Right atrium auricular region (tissue), 2 donors: ENCODE data around the gene MCHR1. TPM values are rescaled to one million over a fixed set of nuclear protein-coding genes. Genes with fewer than 3 reads are reported as not detected.

Source experiments
- DNase-seq: peaks from one replicate; pipeline ENCODE4 v3.0.0-alpha.2; 2019; ENCODE audit warnings: low spot score
- H3K27ac ChIP-seq, 2 donors: fragments of 200-600 bp; sonication (generic); 1 replicate in 1 of 2; 2 replicates in 1 of 2; pipeline ENCODE4 v1.5.1; 2016 to 2019
- H3K27me3 ChIP-seq, 2 donors: fragments of 200-600 bp; sonication (generic); one replicate each; pipeline versions ENCODE4 v1.5.1 to v1.6.0; 2017 to 2019
- H3K36me3 ChIP-seq: fragments of 200-600 bp; sonication (generic); one replicate; pipeline ENCODE4 v1.5.1; 2016
- H3K4me1 ChIP-seq, 2 donors: fragments of 200-600 bp; sonication (generic); one replicate each; pipeline versions ENCODE4 v1.5.1 to v1.6.0; 2017 to 2019
- H3K4me3 ChIP-seq, 2 donors: fragments of 200-600 bp; sonication (generic); 1 replicate in 1 of 2; 2 replicates in 1 of 2; pipeline ENCODE4 v1.5.1; 2017 to 2019; ENCODE audit warnings: mild to moderate bottlenecking in 1 of 2, moderate library complexity in 1 of 2
- H3K9me3 ChIP-seq, 2 donors: fragments of 200-600 bp; sonication (generic); one replicate each; pipeline ENCODE4 v1.5.1; 2019
- total RNA-seq, 2 donors: library from RNA; depleted of rRNA; stranded (reverse); fragments of >200 nt; gene quantifications; one replicate each; pipeline ENCODE4 v1.1.0, GENCODE V29; 2016
- TF ChIP-seq, protein P1 (sequence below), 2 donors: fragments of 200-600 bp; sonication (generic); IDR thresholded peaks; one replicate each; pipeline ENCODE4 v1.5.1; 2019; ENCODE audit warnings: antibody characterized with exemption in 2 of 2

MCHR1 gene
- total RNA-seq, 2 donors from 2014 or later, result 2.0 TPM; not detected in 1

DNA sequence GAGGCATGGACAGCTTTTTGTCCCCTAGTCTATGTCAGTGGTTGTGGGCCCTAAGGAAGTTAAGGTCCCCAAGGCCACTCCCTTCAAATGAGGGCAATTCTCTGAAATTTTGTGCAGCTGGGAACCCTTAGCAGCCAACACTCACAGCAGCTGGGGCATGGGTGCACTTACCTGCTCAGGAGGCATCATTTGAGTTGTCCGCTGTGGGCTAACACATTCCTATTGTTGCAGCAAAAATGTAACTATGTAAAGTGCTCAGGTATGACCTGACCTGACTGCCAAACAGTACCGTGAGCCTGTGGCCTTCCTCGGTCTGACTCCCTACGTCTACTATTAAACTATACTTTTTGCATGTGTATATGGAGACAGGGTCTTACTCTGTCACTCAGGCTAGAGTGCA lies 37.0 kb upstream of the MCHR1 start:
- Histone ChIP-seq H3K9me3 (no peaks in the 10 kb centered on the region), H3K36me3 (no peaks in the 10 kb centered on the region), H3K4me3 (no peak overlapping the region), H3K27me3 (no peaks in the 10 kb centered on the region), H3K4me1 (peaks cover 0 to 11% of the 10 kb centered on the region in 2 donors), H3K27ac (no peak overlapping the region)
- TF ChIP-seq, protein P1, sequence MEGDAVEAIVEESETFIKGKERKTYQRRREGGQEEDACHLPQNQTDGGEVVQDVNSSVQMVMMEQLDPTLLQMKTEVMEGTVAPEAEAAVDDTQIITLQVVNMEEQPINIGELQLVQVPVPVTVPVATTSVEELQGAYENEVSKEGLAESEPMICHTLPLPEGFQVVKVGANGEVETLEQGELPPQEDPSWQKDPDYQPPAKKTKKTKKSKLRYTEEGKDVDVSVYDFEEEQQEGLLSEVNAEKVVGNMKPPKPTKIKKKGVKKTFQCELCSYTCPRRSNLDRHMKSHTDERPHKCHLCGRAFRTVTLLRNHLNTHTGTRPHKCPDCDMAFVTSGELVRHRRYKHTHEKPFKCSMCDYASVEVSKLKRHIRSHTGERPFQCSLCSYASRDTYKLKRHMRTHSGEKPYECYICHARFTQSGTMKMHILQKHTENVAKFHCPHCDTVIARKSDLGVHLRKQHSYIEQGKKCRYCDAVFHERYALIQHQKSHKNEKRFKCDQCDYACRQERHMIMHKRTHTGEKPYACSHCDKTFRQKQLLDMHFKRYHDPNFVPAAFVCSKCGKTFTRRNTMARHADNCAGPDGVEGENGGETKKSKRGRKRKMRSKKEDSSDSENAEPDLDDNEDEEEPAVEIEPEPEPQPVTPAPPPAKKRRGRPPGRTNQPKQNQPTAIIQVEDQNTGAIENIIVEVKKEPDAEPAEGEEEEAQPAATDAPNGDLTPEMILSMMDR (IDR thresholded peaks at IDR 0.05), result no peak
- DNase-seq, result no peak

DNA sequence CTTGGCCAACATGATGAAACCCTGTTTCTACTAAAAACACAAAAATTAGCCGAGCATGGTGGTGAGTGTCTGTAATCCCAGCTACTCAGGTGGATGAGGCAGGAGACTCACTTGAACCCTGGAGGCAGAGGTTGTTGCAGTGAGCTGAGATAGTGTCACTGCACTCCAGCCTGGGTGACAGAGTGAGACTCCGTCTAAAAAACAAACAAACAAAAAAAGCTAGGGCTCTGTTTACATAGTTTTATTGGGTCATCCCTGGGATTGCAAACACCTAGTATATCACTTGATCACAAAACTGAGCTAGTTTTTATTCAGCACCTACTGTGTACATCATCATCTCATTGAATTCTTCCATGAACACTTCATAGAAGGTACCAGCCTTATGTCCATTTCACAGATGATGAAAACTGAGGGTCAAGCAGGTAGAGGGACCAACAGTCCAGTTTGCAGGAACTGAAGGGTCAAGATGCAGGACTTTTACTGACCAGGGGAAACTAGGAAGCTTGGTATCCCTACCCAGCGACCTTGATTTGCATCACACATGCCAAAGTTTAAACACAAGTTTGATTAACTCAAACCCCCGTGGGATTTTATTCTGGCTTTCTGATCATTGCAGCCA lies 33.6 kb upstream of the MCHR1 start:
- Histone ChIP-seq H3K36me3 (no peaks in the 10 kb centered on the region), H3K9me3 (no peaks in the 10 kb centered on the region), H3K4me3 (no peak overlapping the region), H3K4me1 (no peaks in the 10 kb centered on the region), H3K27me3 (no peaks in the 10 kb centered on the region), H3K27ac (peak overlapping the region in 1 of 2 donors; percentile 61)
- DNase-seq, result no peak
- TF ChIP-seq, protein P1 (IDR thresholded peaks at IDR 0.05), result no peak

DNA sequence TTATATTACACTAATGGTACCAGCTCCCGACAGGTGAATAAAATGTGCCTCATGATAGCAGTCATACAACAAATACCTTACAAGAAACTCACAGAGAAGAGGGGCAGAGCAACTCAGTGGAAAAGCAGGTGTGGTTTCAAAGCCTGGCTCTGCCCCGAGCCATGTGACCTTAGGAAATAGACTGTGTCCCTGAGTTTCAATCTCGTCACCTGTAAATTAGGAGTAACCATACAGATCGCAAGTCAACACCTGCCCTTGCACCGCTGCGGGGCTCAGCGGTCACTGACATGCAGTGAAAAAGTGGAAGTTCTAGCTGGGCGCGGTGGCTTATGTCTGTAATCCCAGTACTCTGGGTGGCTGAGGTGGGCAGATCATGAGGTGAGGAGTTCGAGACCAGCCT lies 30.9 kb upstream of the MCHR1 start:
- no peak overlapping the region for H3K4me3 ChIP-seq
- H3K27me3 ChIP-seq, result no peaks in the 10 kb centered on the region
- H3K9me3 ChIP-seq, result no peaks in the 10 kb centered on the region
- H3K4me1 ChIP-seq, result peaks cover 0 to 20% of the 10 kb centered on the region in 2 donors
- no peak for DNase-seq
- no peaks in the 10 kb centered on the region for H3K36me3 ChIP-seq
- TF ChIP-seq, protein P1 (IDR thresholded peaks at IDR 0.05), result no peak
- no peak overlapping the region for H3K27ac ChIP-seq

DNA sequence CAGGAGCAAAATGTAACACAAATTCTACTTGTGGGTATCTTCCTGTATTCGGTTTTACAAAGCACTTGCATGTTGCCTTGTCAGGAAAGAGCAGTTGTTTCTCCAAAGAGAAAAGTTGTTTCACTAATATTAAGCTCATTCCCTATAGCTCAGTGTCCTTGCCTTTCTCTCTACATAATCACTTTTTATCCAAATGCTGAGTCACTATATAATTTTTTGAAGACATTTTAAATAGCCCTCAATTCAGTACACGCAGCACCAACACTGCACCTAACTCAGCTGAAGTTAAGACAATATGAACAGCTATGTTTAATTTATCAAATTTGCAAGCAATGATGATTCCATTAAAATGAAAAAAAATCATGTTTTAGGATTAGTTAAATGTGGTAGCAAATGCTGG lies 28.2 kb upstream of the MCHR1 start:
- Histone ChIP-seq H3K4me3 (peak overlapping the region in 1 of 2 donors; percentile 63), H3K36me3 (no peaks in the 10 kb centered on the region), H3K9me3 (no peaks in the 10 kb centered on the region), H3K4me1 (peaks cover 0 to 40% of the 10 kb centered on the region in 2 donors), H3K27me3 (no peaks in the 10 kb centered on the region), H3K27ac (peak overlapping the region; percentile 95 to 97)
- DNase-seq, result no peak
- TF ChIP-seq, protein P1 (IDR thresholded peaks at IDR 0.05), result no peak

DNA sequence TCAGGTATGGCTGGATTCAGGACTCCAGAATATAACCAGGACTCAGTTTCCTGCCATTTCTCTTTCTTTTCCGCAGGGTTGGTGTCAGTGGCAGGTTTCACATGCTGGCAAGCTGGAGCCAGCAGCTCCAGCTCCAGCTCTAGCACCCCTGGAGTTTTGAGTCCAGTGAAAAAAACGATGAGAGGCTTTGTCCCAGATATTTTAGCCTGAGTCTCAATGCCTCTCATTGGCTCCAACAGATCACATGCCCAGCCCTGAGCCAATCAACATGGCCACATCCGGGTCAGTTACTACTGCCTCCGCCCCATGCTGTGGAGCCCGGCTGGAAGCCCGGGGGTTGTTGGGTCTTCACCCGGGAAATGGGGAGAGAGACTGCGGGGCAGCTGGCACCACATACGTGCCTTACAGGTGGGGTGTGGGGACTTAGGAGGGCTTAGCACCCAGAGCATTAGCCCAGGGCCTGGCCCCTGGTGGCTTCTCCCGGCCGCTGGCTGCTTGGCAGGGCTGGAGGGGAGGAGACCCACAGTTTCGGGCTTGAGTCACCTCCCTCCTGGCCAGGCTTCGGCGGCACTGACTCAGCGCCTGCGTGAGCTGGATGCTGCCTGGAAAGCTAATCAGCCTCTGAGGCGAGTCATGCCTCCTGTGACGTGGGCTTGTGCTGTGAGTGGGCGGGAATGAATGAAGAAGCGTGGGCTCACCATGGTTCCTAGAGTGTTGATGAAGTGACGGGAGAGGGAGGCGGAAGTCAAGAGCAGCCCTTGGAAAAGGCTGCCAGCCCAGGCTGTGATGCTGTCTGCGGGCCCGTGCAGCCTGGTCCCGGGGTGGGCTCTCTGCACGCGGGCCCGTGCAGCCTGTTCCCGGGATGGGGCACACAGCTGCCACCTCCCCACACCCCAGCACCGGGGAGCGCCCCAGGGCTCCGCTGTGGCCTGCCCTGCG lies 27.5 kb upstream of the MCHR1 start:
- Histone ChIP-seq H3K27ac (peak overlapping the region; percentile 95 to 97), H3K9me3 (no peaks in the 10 kb centered on the region), H3K36me3 (no peaks in the 10 kb centered on the region), H3K27me3 (no peaks in the 10 kb centered on the region), H3K4me3 (peak overlapping the region; percentile 56 to 63), H3K4me1 (peaks cover 0 to 40% of the 10 kb centered on the region in 2 donors)
- DNase-seq, result peak; percentile 99
- TF ChIP-seq, protein P1 (IDR thresholded peaks at IDR 0.05), result peak in 1 of 2 donors; percentile 33
